ENCODE results near the gene MIGA1.
"Not testable (repeated sequence)": the region's sequence is repeated elsewhere in the genome, so short reads cannot be mapped to it uniquely, and the experiment has no call there.

The MIGA1 gene

GRCh38 chr1:77858725-77859124 lies 79.3 kb downstream of the MIGA1 start:
- DNase-seq = no peak

- DNase-seq = no peak
Measured at GRCh38 chr1:77859248-77859647, 79.8 kb downstream of the MIGA1 start.

GRCh38 chr1:77866296-77866695 lies 86.8 kb downstream of the MIGA1 start:
- no peak for DNase-seq

GRCh38 chr1:77872645-77873044 lies 93.2 kb downstream of the MIGA1 start:
- no peak for DNase-seq

- DNase-seq = no peak
Measured at GRCh38 chr1:77873461-77873860, 94.0 kb downstream of the MIGA1 start.

- DNase-seq = no peak
Measured at GRCh38 chr1:77874804-77875445, 95.5 kb downstream of the MIGA1 start.

GRCh38 chr1:77876884-77877283 lies 97.4 kb downstream of the MIGA1 start:
- DNase-seq = no peak

GRCh38 chr1:77881061-77881460 lies 101.6 kb downstream of the MIGA1 start:
- no peak for DNase-seq

- DNase-seq = no peak
Measured at GRCh38 chr1:77882411-77882810, 103.0 kb downstream of the MIGA1 start.

- DNase-seq = no peak
Measured at GRCh38 chr1:77888081-77888780, 108.8 kb downstream of the MIGA1 start, which contains the start of gene NEXN. Gene NEXN, plus strand, starts transcription at chr1:77888624. Its CDS starts 27,483 bp downstream, at chr1:77916107.

GRCh38 chr1:77888781-77889642 lies 109.6 kb downstream of the MIGA1 start:
- DNase-seq = no peak

- no peak for DNase-seq
Measured at GRCh38 chr1:77889671-77890070, 110.2 kb downstream of the MIGA1 start.

- no peak for DNase-seq
Measured at GRCh38 chr1:77891200-77891599, 111.8 kb downstream of the MIGA1 start.

- DNase-seq = no peak
Measured at GRCh38 chr1:77899647-77900320, 120.3 kb downstream of the MIGA1 start.

GRCh38 chr1:77900687-77901293 lies 121.3 kb downstream of the MIGA1 start:
- DNase-seq = no peak

GRCh38 chr1:77905603-77906002 lies 126.2 kb downstream of the MIGA1 start:
- no peak for DNase-seq

- no peak for DNase-seq
Measured at GRCh38 chr1:77906019-77906545, 126.6 kb downstream of the MIGA1 start.

- no peak for DNase-seq
Measured at GRCh38 chr1:77906624-77907023, 127.2 kb downstream of the MIGA1 start.

- DNase-seq = no peak
Measured at GRCh38 chr1:77910116-77910515, 130.7 kb downstream of the MIGA1 start.

- DNase-seq = not testable (repeated sequence)
Measured at GRCh38 chr1:77918918-77919317, 139.5 kb downstream of the MIGA1 start.

GRCh38 chr1:77925518-77925917 lies 146.1 kb downstream of the MIGA1 start:
- DNase-seq = no peak

- DNase-seq = no peak
Measured at GRCh38 chr1:77925956-77926355, 146.5 kb downstream of the MIGA1 start.
